Progenitor cell of endocrine pancreas (in vitro differentiated cells): ENCODE measurements around the gene SDS. TPM values are rescaled to one million over a fixed set of nuclear protein-coding genes. Genes with fewer than 3 reads are reported as not detected.

Experiments
- DNase-seq: peaks from one replicate; pipeline ENCODE4 v3.0.0; 2021; ENCODE audit warnings: low spot score; ENCODE audit not compliant: unreplicated experiment
- H3K27ac Mint-ChIP-seq: 2 replicates; pipeline ENCODE4 v1.8.0; 2021; ENCODE audit warnings: mild to moderate bottlenecking, moderate library complexity, mixed read lengths
- H3K27me3 Mint-ChIP-seq: 2 replicates; pipeline ENCODE4 v1.8.0; 2021; ENCODE audit warnings: mixed read lengths
- H3K36me3 Mint-ChIP-seq: 2 replicates; pipeline ENCODE4 v1.8.0; 2022; ENCODE audit warnings: mixed read lengths; ENCODE audit not compliant: insufficient read depth
- H3K4me1 Mint-ChIP-seq: 2 replicates; pipeline ENCODE4 v1.8.0; 2021; ENCODE audit warnings: low read depth, mixed read lengths
- H3K4me3 Mint-ChIP-seq: 2 replicates; pipeline ENCODE4 v1.8.0; 2021; ENCODE audit warnings: low read depth, mild to moderate bottlenecking, moderate library complexity, mixed read lengths
- H3K9me3 Mint-ChIP-seq: 2 replicates; pipeline ENCODE4 v1.8.0; 2021; ENCODE audit warnings: low read depth, mixed read lengths
- total RNA-seq: library from RNA; stranded (reverse); gene quantifications from 2 replicates; pipeline ENCODE4 v1.2.1, GENCODE V29; 2021
- TF ChIP-seq, protein P1 (sequence below): fragments of 200-600 bp; sonication (generic); IDR thresholded peaks from one replicate; pipeline ENCODE4 v1.5.0; 2021; ENCODE audit warnings: antibody characterized with exemption, mild to moderate bottlenecking; ENCODE audit not compliant: unreplicated experiment

SDS gene
- total RNA-seq, 1 donor from 2014 or later, result not detected

- Mint-ChIP-seq H3K27ac (peak within 1 kb of the TSS; percentile 97), H3K4me3 (peak within 1 kb of the TSS; percentile 88), H3K4me1 (peaks cover 28% of the 10 kb centered on the region), H3K36me3 (no peaks in the 10 kb centered on the region), H3K27me3 (peaks cover 2% of the 10 kb centered on the region), H3K9me3 (no peaks in the 10 kb centered on the region)
- no peak for DNase-seq
- TF ChIP-seq, protein P1, sequence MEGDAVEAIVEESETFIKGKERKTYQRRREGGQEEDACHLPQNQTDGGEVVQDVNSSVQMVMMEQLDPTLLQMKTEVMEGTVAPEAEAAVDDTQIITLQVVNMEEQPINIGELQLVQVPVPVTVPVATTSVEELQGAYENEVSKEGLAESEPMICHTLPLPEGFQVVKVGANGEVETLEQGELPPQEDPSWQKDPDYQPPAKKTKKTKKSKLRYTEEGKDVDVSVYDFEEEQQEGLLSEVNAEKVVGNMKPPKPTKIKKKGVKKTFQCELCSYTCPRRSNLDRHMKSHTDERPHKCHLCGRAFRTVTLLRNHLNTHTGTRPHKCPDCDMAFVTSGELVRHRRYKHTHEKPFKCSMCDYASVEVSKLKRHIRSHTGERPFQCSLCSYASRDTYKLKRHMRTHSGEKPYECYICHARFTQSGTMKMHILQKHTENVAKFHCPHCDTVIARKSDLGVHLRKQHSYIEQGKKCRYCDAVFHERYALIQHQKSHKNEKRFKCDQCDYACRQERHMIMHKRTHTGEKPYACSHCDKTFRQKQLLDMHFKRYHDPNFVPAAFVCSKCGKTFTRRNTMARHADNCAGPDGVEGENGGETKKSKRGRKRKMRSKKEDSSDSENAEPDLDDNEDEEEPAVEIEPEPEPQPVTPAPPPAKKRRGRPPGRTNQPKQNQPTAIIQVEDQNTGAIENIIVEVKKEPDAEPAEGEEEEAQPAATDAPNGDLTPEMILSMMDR, result no peak
These were observed 18.6 kb upstream of the SDS start, which contains the start of gene SDSL for GRCh38 chr12:113422030-113422885. Gene SDSL (plus strand): TSS chr12:113422380. CDS start chr12:113427983, 5,603 bp downstream.

DNA sequence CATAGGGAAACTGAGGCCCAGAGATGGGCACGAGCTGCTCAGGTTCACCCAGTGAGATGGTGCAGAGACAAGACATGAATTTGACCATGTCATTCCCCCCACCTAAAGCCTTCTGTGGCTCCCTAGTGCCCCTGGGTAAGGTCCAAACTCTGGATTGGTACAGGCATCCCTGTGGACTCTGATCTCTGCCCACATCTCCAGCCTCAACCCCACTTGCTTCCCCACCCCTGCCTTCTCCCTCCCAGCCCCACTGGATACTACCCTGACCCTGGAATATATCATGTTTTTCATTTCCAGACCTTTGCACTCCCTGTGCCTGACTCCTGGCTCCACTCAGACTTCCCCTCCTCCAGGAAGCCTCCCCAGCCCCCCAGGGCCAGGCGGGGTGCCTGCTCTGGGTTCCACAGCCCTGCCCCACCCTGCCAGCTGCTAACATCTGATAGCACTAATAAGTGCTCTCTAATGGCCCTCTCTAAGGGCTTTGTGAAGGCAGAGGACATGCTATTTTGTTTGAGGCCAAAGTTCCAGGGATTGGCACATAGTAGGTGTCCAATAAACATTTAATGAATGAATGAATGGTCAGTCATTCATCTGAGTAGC, 17.4 kb upstream of the SDS start:
- TF ChIP-seq, protein P1, result no peak
- Mint-ChIP-seq H3K27me3 (no peaks in the 10 kb centered on the region), H3K27ac (no peak overlapping the region), H3K9me3 (no peaks in the 10 kb centered on the region), H3K4me1 (peaks cover 29% of the 10 kb centered on the region), H3K36me3 (no peaks in the 10 kb centered on the region), H3K4me3 (no peak overlapping the region)
- DNase-seq, result no peak

DNA sequence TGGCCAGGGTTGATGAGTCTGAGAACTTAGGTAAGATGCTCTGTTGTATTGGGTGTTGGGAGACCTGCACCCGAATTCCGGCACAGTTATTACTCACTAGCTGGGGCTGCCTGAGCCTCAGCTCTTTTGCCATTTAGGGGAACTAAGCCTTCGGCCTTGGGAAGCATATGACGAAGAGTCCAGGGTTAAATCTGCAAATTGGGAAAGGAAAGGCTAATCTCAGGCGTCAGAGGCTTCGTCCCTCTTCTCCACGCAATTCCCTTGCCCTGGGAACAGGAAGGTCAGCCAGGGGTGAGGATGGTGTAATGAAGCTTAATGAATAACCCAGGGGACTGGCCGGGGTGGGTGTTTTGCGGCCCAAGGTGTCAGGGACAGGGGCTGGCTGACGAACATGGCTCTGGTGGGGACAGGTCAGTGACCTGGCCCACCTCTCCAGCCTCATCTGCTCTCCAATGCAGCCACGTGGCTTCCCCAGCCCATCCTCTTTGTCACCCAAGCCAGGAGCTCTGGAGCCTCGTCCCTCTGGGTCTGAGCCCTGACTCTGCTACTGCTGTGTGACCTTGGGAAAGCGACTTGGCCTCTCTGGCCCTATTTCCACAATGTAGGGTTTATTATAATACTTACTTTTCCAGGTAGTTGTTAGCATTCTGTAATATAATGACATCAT, 14.7 kb upstream of the SDS start:
- DNase-seq, result no peak
- Mint-ChIP-seq H3K27me3 (no peaks in the 10 kb centered on the region), H3K9me3 (no peaks in the 10 kb centered on the region), H3K36me3 (no peaks in the 10 kb centered on the region), H3K27ac (peak overlapping the region; percentile 93), H3K4me1 (peaks cover 30% of the 10 kb centered on the region), H3K4me3 (peak overlapping the region; percentile 49)
- TF ChIP-seq, protein P1, result no peak

GRCh38 chr12:113416091-113416754, 12.5 kb upstream of the SDS start:
- Mint-ChIP-seq H3K9me3 (no peaks in the 10 kb centered on the region), H3K27me3 (no peaks in the 10 kb centered on the region), H3K36me3 (no peaks in the 10 kb centered on the region), H3K4me3 (no peak overlapping the region), H3K4me1 (peaks cover 20% of the 10 kb centered on the region), H3K27ac (no peak overlapping the region)
- TF ChIP-seq, protein P1, result no peak
- no peak for DNase-seq

DNA sequence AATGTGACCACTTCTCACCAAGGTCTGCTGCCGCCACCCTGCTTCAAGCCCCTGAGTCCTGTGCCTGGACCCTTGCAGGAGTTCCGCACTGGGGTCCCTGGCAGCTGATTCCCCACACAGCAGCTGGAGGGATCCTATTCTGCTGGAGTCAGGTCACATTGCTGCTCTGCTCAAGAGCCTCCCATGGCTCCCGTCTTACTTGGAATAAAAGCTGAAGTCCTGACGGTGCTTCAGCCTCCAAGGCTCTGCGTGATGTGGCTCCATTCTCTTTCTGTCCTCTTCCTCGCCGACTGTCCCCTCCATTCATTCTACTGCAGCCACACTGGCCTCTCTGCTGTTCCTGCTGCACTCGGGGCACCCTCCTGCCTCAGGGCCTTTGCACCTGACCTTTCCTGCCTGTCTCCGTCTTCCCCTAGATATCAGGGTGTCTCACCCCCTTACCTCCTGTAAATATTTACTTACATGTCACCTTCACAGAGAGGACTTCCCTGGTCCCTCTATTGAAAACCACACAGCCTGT, 10.9 kb upstream of the SDS start:
- Mint-ChIP-seq H3K27me3 (no peaks in the 10 kb centered on the region), H3K4me1 (peaks cover 21% of the 10 kb centered on the region), H3K9me3 (no peaks in the 10 kb centered on the region), H3K4me3 (no peak overlapping the region), H3K36me3 (no peaks in the 10 kb centered on the region), H3K27ac (peak overlapping the region; percentile 20)
- no peak for DNase-seq
- TF ChIP-seq, protein P1, result no peak
